B cell (primary cell): ENCODE results near the gene UGT2B17. TPM values are rescaled to one million over a fixed set of nuclear protein-coding genes. Genes with fewer than 3 reads are reported as not detected.
A peak's percentile ranks its signal among the peaks of the same experiment; 100 is the strongest.

ENCODE experiments used
- ATAC-seq: fragments of 200-7000 bp; cut with Tn5 transposase; one replicate; pipeline ENCODE4 v1.10.0; 2021; ENCODE audit warnings: low read depth, mild to moderate bottlenecking, moderate number of reproducible peaks, moderate library complexity
- CTCF ChIA-PET: fragments of 350-600 bp; sonication (Branson Sonifier 250); formaldehyde crosslinking; loops from one replicate; lab custom pipeline; 2021; ENCODE audit warnings: antibody characterized with exemption, inconsistent platforms; lab: Charles Lee
- POLR2A ChIA-PET: fragments of 350-600 bp; sonication (Branson Sonifier 250); formaldehyde crosslinking; loops from one replicate; lab custom pipeline; 2021; ENCODE audit warnings: antibody characterized with exemption; lab: Charles Lee
- DNase-seq: peaks from one replicate; pipeline ENCODE4 v3.0.0; 2013
- H2AFZ ChIP-seq: 2 replicates; pipeline ENCODE4 v1.6.1; 2012; ENCODE audit warnings: mild to moderate bottlenecking, low read depth, low read length; ENCODE audit not compliant: insufficient read depth, poor library complexity, severe bottlenecking
- H3K27ac ChIP-seq, 2 donors: 1 replicate in 1 of 2; 2 replicates in 1 of 2; pipeline ENCODE4 v1.5.1; 2012 to 2013; ENCODE audit warnings: low read length in 2 of 2, mild to moderate bottlenecking in 2 of 2, moderate library complexity in 1 of 2
- H3K27me3 ChIP-seq, 4 experiments: fragments of 200-600 bp in 1 of 4; sonication (generic) in 1 of 4; replicated peaks in 1 of 4; 1 replicate in 2 of 4; 2 replicates in 2 of 4; pipeline versions ENCODE4 v1.6.1 to v1.7.0; 2013 to 2016; ENCODE audit warnings: low read length in 3 of 4, mild to moderate bottlenecking in 2 of 4, mixed read lengths in 1 of 4, moderate library complexity in 1 of 4; ENCODE audit not compliant: insufficient read depth in 4 of 4, control insufficient read depth in 3 of 4; ENCODE audit errors: control extremely low read depth in 1 of 4
- H3K36me3 ChIP-seq, 2 experiments: replicated peaks in 1 of 2; 1 replicate in 1 of 2; 2 replicates in 1 of 2; pipeline versions ENCODE4 v1.6.1 to v1.7.1; 2013; ENCODE audit warnings: low read length in 1 of 2; ENCODE audit not compliant: insufficient read depth in 2 of 2, control insufficient read depth in 1 of 2; ENCODE audit errors: control extremely low read depth in 1 of 2, extremely low read depth in 1 of 2
- H3K4me1 ChIP-seq, 2 donors: fragments of 200-600 bp in 1 of 2; sonication (generic) in 1 of 2; 1 replicate in 1 of 2; 2 replicates in 1 of 2; pipeline versions ENCODE4 v1.5.1 to v1.6.1; 2013 to 2017; ENCODE audit warnings: low read length in 2 of 2; ENCODE audit not compliant: control insufficient read depth in 2 of 2, insufficient read depth in 2 of 2
- H3K4me2 ChIP-seq: replicated peaks from 2 replicates; pipeline ENCODE3; 2012; ENCODE audit warnings: mild to moderate bottlenecking, low read depth, low read length; ENCODE audit not compliant: poor library complexity, severe bottlenecking
- H3K4me3 ChIP-seq, 5 experiments: fragments of 200-600 bp in 1 of 5; sonication (generic) in 1 of 5; 1 replicate in 3 of 5; 2 replicates in 2 of 5; pipeline versions ENCODE4 v1.5.1 to v1.7.0; 2011 to 2016; ENCODE audit warnings: low read length in 4 of 5, mild to moderate bottlenecking in 4 of 5, low read depth in 2 of 5, control low read depth in 1 of 5, moderate library complexity in 1 of 5; ENCODE audit not compliant: insufficient read depth in 1 of 5; ENCODE audit errors: control extremely low read depth in 1 of 5, extremely low read depth in 1 of 5
- H3K79me2 ChIP-seq: fragments of 200-600 bp; sonication (generic); one replicate; pipeline ENCODE4 v1.6.0; 2016; ENCODE audit warnings: low read length; ENCODE audit not compliant: control insufficient read depth, insufficient read depth
- H3K9ac ChIP-seq: fragments of 200-600 bp; sonication (generic); 2 replicates; pipeline ENCODE4 v1.6.1; 2017; ENCODE audit warnings: mild to moderate bottlenecking, low read length, moderate library complexity
- H3K9me3 ChIP-seq, 3 donors: one replicate each; pipeline versions ENCODE4 v1.6.1 to v1.7.1; 2013; ENCODE audit warnings: low read length in 2 of 3; ENCODE audit not compliant: control insufficient read depth in 2 of 3, insufficient read depth in 1 of 3; ENCODE audit errors: control extremely low read depth in 1 of 3
- H4K20me1 ChIP-seq: 2 replicates; pipeline ENCODE4 v1.6.0; 2012; ENCODE audit warnings: mild to moderate bottlenecking, low read length; ENCODE audit not compliant: insufficient read depth, control insufficient read depth, poor library complexity, severe bottlenecking
- H3K27ac Mint-ChIP-seq: one replicate; pipeline ENCODE4 v1.8.0; 2021; ENCODE audit warnings: mixed read lengths
- H3K27me3 Mint-ChIP-seq: one replicate; pipeline ENCODE4 v1.8.0; 2021; ENCODE audit warnings: mixed read lengths
- H3K4me1 Mint-ChIP-seq: one replicate; pipeline ENCODE4 v1.8.0; 2021; ENCODE audit warnings: mixed read lengths
- H3K4me3 Mint-ChIP-seq: one replicate; pipeline ENCODE4 v1.8.0; 2021; ENCODE audit warnings: mixed read lengths
- H3K9me3 Mint-ChIP-seq: one replicate; pipeline ENCODE4 v1.8.0; 2022; ENCODE audit warnings: mixed read lengths; ENCODE audit not compliant: insufficient read depth
- CTCF ChIP-seq: fragments of 200-600 bp; IDR thresholded peaks from one replicate; pipeline ENCODE4 v1.8.0; 2022; ENCODE audit warnings: antibody characterized with exemption, mild to moderate bottlenecking
- EZH2 ChIP-seq: IDR thresholded peaks from 2 replicates; pipeline ENCODE4 v1.6.1; 2012; ENCODE audit warnings: borderline replicate concordance, low read depth, mild to moderate bottlenecking, moderate library complexity, low read length; ENCODE audit not compliant: insufficient read depth, poor library complexity, severe bottlenecking
- WGBS: methylation state at CpG from one replicate; pipeline ENCODE4 v1.1.5; 2013; ENCODE audit warnings: missing lambda C conversion rate; ENCODE audit not compliant: insufficient coverage; 5-methylcytosine and 5-hydroxymethylcytosine counted together
- intact Hi-C: fragments of 100-400 bp; cut with micrococcal nuclease; formaldehyde crosslinking; loops from one replicate; pipeline ENCODE4 v1.10.0; 2022
- polyA plus RNA-seq: library from polyadenylated mRNA; depleted of rRNA; stranded (reverse); fragments of >200 nt; gene quantifications from 2 replicates; pipeline ENCODE4 v1.2.3, GENCODE V29; 2012
- total RNA-seq, 2 donors: library from RNA; stranded (reverse); fragments of 120-200 nt in 1 of 2; gene quantifications; 1 replicate in 1 of 2; 2 replicates in 1 of 2; pipeline versions ENCODE4 v1.2.3 to v1.2.4, GENCODE V29; 2013 to 2022

Gene UGT2B17
- total and polyA plus RNA-seq, 2 donors (not counting 1 experiment from before 2014, with no cell fraction given): 0.52 TPM; not detected in 1

GRCh38 chr4:68499021-68499420 is 77.1 kb downstream of the UGT2B17 start:
- Histone ChIP-seq H3K4me2 (no peak overlapping the region), H3K4me1 (peaks cover 7 to 8% of the 10 kb centered on the region in 2 donors), H3K9me3 (no peaks in the 10 kb centered on the region), H3K27me3 (no peaks in the 10 kb centered on the region), H4K20me1 (no peaks in the 10 kb centered on the region), H3K27ac (no peak overlapping the region), H3K36me3 (no peaks in the 10 kb centered on the region), H3K79me2 (no peaks in the 10 kb centered on the region), H3K9ac (no peak overlapping the region), H2AFZ (peak overlapping the region; percentile 11), H3K4me3 (no peak overlapping the region)
- WGBS: no CpG with 5 or more reads among the region's 4 CpGs
- TF ChIP-seq EZH2 (no peak), CTCF (no peak)
- H3K27ac Mint-ChIP-seq: no peak overlapping the region
- no peaks in the 10 kb centered on the region for H3K27me3 Mint-ChIP-seq
- peaks cover 8% of the 10 kb centered on the region for H3K4me1 Mint-ChIP-seq
- ATAC-seq: no peak
- no peak for DNase-seq
- intact Hi-C loops: loop anchor here (5.0 kb wide), 1 partner anchor 173 kb away; the partner anchor contains the start of gene UGT2B15
- POLR2A ChIA-PET: no interaction called here
- H3K4me3 Mint-ChIP-seq: no peak overlapping the region
- no peaks in the 10 kb centered on the region for H3K9me3 Mint-ChIP-seq
- CTCF ChIA-PET: interaction anchor here (0.6 to 1.4 kb wide), 4 partner anchors 11 to 1381 kb away, joined by 3 to 10 read pairs (median 3); no protein-coding TSS in a partner anchor

GRCh38 chr4:68498413-68499007 is 77.6 kb downstream of the UGT2B17 start:
- Histone ChIP-seq H4K20me1 (no peaks in the 10 kb centered on the region), H3K4me3 (no peak overlapping the region), H3K9ac (no peak overlapping the region), H3K79me2 (no peaks in the 10 kb centered on the region), H3K36me3 (no peaks in the 10 kb centered on the region), H3K27ac (no peak overlapping the region), H3K27me3 (no peaks in the 10 kb centered on the region), H2AFZ (peak overlapping the region; percentile 11), H3K9me3 (no peaks in the 10 kb centered on the region), H3K4me2 (no peak overlapping the region), H3K4me1 (peaks cover 7 to 8% of the 10 kb centered on the region in 2 donors)
- H3K9me3 Mint-ChIP-seq: no peaks in the 10 kb centered on the region
- H3K4me3 Mint-ChIP-seq: no peak overlapping the region
- ATAC-seq: peak; percentile 75
- TF ChIP-seq EZH2 (no peak), CTCF (peak; percentile 96)
- H3K27ac Mint-ChIP-seq: no peak overlapping the region
- intact Hi-C loops: loop anchor here (1.0 to 5.0 kb wide), 2 partner anchors 174 to 226 kb away; partner anchors contain the start of gene UGT2B15
- H3K27me3 Mint-ChIP-seq: no peaks in the 10 kb centered on the region
- ChIA-PET CTCF (interaction anchor here (0.9 to 1.4 kb wide), 4 partner anchors 10 to 1381 kb away, joined by 3 to 10 read pairs (median 3); no protein-coding TSS in a partner anchor), POLR2A (no interaction called here)
- peak; percentile 71 for DNase-seq
- no CpG with 5 or more reads among the region's 5 CpGs for WGBS
- H3K4me1 Mint-ChIP-seq: peaks cover 10% of the 10 kb centered on the region
